GM12864 (cell line): ENCODE results near the gene ZNF609.

Experiments used
- DNase-seq: peaks from one replicate; pipeline ENCODE4 v3.0.0-alpha.2; 2011; ENCODE audit warnings: low read depth
- H3K4me3 ChIP-seq: 2 replicates; pipeline ENCODE4 v1.5.1; 2011; ENCODE audit warnings: mild to moderate bottlenecking, low read depth, low read length, control low read depth
- CTCF ChIP-seq: IDR thresholded peaks from 2 replicates; pipeline ENCODE4 v1.5.1; 2011; ENCODE audit warnings: low read depth, mild to moderate bottlenecking, moderate library complexity, low read length, control low read depth, inconsistent platforms; ENCODE audit errors: missing control alignments

The ZNF609 gene

GRCh38 chr15:64513823-64514222 is 53.4 kb downstream of the ZNF609 start:
- no peak for TF ChIP-seq CTCF
- DNase-seq = no peak
- H3K4me3 ChIP-seq = no peak overlapping the region

- no peak for TF ChIP-seq CTCF
- DNase-seq = no peak
These were observed 54.8 kb downstream of the ZNF609 start for GRCh38 chr15:64515196-64515595.

GRCh38 chr15:64515825-64516224 is 55.4 kb downstream of the ZNF609 start:
- no peak overlapping the region for H3K4me3 ChIP-seq
- no peak for DNase-seq
- TF ChIP-seq CTCF = no peak

More at GRCh38 chr15:64515196-64515595, 54.8 kb downstream of the ZNF609 start:
- no peak overlapping the region for H3K4me3 ChIP-seq

GRCh38 chr15:64519897-64520296 is 59.5 kb downstream of the ZNF609 start:
- TF ChIP-seq CTCF = no peak
- no peak for DNase-seq
- no peak overlapping the region for H3K4me3 ChIP-seq

- no peak overlapping the region for H3K4me3 ChIP-seq
- TF ChIP-seq CTCF = no peak
- no peak for DNase-seq
These were observed 60.8 kb downstream of the ZNF609 start for GRCh38 chr15:64521201-64521600.

GRCh38 chr15:64521726-64522164 is 61.4 kb downstream of the ZNF609 start:
- H3K4me3 ChIP-seq = no peak overlapping the region
- no peak for TF ChIP-seq CTCF
- no peak for DNase-seq

- no peak for DNase-seq
- TF ChIP-seq CTCF = no peak
These were observed 61.9 kb downstream of the ZNF609 start for GRCh38 chr15:64522226-64522823.

More at GRCh38 chr15:64522226-64522823, 61.9 kb downstream of the ZNF609 start:
- no peak overlapping the region for H3K4me3 ChIP-seq
